IPS DF 6.9 (cell line): ENCODE data around the gene GRK2.

Source experiments
- DNase-seq: peaks from one replicate; pipeline ENCODE4 v3.0.0-alpha.2; 2013; ENCODE audit warnings: low read depth, low spot score
- H3K27ac ChIP-seq: one replicate; pipeline ENCODE4 v1.5.1; 2013; ENCODE audit warnings: low read length, control low read depth
- H3K27me3 ChIP-seq: 2 replicates; pipeline ENCODE4 v1.6.1; 2013; ENCODE audit warnings: mild to moderate bottlenecking, low read length; ENCODE audit not compliant: control insufficient read depth, insufficient read depth
- H3K36me3 ChIP-seq: 2 replicates; pipeline ENCODE4 v1.6.1; 2013; ENCODE audit warnings: low read length; ENCODE audit not compliant: control insufficient read depth, insufficient read depth
- H3K4me1 ChIP-seq: 2 replicates; pipeline ENCODE4 v1.6.1; 2013; ENCODE audit warnings: low read length; ENCODE audit not compliant: control insufficient read depth, insufficient read depth
- H3K4me3 ChIP-seq: 2 replicates; pipeline ENCODE4 v1.5.1; 2013; ENCODE audit warnings: mild to moderate bottlenecking, low read length
- H3K9me3 ChIP-seq: 2 replicates; pipeline ENCODE4 v1.6.1; 2013; ENCODE audit warnings: low read length, inconsistent platforms; ENCODE audit not compliant: control insufficient read depth, insufficient read depth
- WGBS: extraction: QIAGEN DNeasy Blood & Tissue Kit; methylation state at CpG from one replicate; pipeline ENCODE4 v1.1.7; 2013; ENCODE audit warnings: mixed read lengths, missing lambda C conversion rate; ENCODE audit not compliant: insufficient read length, insufficient coverage; 5-methylcytosine and 5-hydroxymethylcytosine counted together

GRK2 gene

DNA sequence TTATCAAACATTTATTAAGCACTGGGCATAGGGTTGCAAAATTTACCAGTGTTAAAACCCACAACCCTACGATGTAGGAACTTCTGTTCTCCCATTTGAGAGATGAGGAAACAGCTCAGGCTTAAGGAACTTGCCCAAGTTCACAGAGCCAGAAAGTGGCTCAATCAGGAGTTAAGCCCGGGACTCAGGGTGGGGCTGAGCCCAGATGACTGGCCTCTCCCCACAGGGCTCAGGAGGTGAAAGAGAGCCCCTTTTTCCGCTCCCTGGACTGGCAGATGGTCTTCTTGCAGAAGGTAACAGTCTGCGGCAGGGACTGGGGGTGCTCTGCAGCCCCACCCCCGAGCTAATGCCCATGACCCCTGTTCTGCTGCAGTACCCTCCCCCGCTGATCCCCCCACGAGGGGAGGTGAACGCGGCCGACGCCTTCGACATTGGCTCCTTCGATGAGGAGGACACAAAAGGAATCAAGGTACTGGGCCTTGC is 17.2 kb downstream of the GRK2 start:
- H3K4me1 ChIP-seq = peaks cover 5% of the 10 kb centered on the region; the same call in 1 of the 2 replicates

GRCh38 chr11:67284811-67285540 is 18.7 kb downstream of the GRK2 start:
- Histone ChIP-seq H3K9me3 (no peaks in the 10 kb centered on the region), H3K36me3 (peaks cover 36% of the 10 kb centered on the region), H3K4me3 (no peak overlapping the region), H3K4me1 (peaks cover 5% of the 10 kb centered on the region; the same call in 1 of the 2 replicates), H3K27me3 (no peaks in the 10 kb centered on the region), H3K27ac (no peak overlapping the region)
- WGBS = no CpG with 5 or more reads among the region's 45 CpGs
- DNase-seq = no peak

More for the DNA sequence above, 17.2 kb downstream of the GRK2 start:
- peaks cover 44% of the 10 kb centered on the region for H3K36me3 ChIP-seq
- WGBS = no CpG with 5 or more reads among the region's 13 CpGs
- no peak overlapping the region for H3K4me3 ChIP-seq
- H3K27me3 ChIP-seq = no peaks in the 10 kb centered on the region
- H3K27ac ChIP-seq = no peak overlapping the region
- no peaks in the 10 kb centered on the region for H3K9me3 ChIP-seq
- DNase-seq = no peak

DNA sequence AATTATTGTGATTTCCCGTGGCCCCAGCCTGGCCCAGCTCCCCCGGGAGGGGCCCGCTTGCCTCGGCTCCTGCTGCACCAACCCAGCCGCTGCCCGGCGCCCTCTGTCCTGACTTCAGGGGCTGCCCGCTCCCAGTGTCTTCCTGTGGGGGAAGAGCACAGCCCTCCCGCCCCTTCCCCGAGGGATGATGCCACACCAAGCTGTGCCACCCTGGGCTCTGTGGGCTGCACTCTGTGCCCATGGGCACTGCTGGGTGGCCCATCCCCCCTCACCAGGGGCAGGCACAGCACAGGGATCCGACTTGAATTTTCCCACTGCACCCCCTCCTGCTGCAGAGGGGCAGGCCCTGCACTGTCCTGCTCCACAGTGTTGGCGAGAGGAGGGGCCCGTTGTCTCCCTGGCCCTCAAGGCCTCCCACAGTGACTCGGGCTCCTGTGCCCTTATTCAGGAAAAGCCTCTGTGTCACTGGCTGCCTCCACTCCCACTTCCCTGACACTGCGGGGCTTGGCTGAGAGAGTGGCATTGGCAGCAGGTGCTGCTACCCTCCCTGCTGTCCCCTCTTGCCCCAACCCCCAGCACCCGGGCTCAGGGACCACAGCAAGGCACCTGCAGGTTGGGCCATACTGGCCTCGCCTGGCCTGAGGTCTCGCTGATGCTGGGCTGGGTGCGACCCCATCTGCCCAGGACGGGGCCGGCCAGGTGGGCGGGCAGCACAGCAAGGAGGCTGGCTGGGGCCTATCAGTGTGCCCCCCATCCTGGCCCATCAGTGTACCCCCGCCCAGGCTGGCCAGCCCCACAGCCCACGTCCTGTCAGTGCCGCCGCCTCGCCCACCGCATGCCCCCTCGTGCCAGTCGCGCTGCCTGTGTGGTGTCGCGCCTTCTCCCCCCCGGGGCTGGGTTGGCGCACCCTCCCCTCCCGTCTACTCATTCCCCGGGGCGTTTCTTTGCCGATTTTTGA is 19.5 kb downstream of the GRK2 start:
- WGBS = no CpG with 5 or more reads among the region's 39 CpGs

DNA sequence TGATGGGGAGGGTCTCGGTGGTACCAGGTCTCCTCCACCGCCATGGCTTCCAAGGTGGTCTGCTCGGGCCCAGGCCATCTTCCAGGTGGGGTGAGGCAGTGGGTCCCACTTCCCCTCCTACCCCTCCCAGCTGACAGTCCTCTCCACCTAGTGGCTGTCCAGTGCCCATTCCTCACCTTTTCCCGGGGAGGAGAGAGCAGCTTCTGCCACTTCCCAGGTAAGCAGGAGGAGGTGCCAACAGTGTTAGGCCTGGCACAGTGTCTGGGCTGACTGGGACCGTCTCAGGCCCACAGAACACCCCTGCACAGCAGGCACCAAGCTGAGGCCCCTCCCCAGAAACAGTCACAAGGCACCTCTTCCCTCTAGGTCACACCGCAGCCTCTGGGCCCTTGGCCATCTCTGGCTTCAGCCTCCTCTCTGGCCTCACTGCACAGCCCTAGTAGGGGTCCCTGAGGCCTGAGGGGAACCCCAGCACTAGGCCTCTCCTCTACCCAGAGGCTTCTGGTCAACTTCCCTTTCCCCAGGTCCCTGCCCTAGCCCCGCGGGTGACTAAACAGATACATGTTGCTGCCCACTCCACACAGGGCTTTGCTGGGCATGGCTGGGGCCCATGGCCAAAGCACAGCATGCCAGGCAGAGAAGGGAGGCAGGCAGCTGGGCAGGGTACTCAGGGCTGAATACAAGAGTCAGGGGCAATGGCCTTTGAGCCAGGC is 20.5 kb downstream of the GRK2 start:
- Histone ChIP-seq H3K9me3 (no peaks in the 10 kb centered on the region), H3K27ac (no peak overlapping the region), H3K27me3 (no peaks in the 10 kb centered on the region), H3K4me3 (no peak overlapping the region), H3K36me3 (peaks cover 31% of the 10 kb centered on the region), H3K4me1 (peaks cover 5% of the 10 kb centered on the region; the same call in 1 of the 2 replicates)
- no peak for DNase-seq
- no CpG with 5 or more reads among the region's 8 CpGs for WGBS

More for the DNA sequence above, 19.5 kb downstream of the GRK2 start:
- no peak for DNase-seq
- H3K9me3 ChIP-seq = no peaks in the 10 kb centered on the region
- H3K4me3 ChIP-seq = no peak overlapping the region
- peaks cover 30% of the 10 kb centered on the region for H3K36me3 ChIP-seq
- no peak overlapping the region for H3K27ac ChIP-seq
- no peaks in the 10 kb centered on the region for H3K27me3 ChIP-seq
- H3K4me1 ChIP-seq = peaks cover 5% of the 10 kb centered on the region; the same call in 1 of the 2 replicates

GRCh38 chr11:67287355-67288197 is 21.3 kb downstream of the GRK2 start:
- no peak for DNase-seq
- H3K4me3 ChIP-seq = peak overlapping the region; percentile 87; the same call in 1 of the 2 replicates
- peaks cover 31% of the 10 kb centered on the region for H3K36me3 ChIP-seq
- WGBS = no CpG with 5 or more reads among the region's 14 CpGs
- no peaks in the 10 kb centered on the region for H3K27me3 ChIP-seq
- H3K4me1 ChIP-seq = peaks cover 5% of the 10 kb centered on the region; the same call in 1 of the 2 replicates
- no peaks in the 10 kb centered on the region for H3K9me3 ChIP-seq
- H3K27ac ChIP-seq = no peak overlapping the region

DNA sequence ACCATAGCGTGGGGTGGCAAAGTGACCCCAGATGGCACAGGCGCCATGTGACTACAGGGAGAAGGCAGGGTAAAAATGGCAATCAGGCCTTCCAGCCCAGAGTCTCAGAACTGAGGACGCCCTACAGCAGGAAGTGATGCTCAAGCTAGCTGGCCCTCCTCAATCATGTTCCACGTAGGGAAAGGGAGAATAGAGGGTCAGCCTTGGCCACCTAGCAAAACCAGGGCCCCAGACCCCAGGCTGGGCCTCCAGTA is 21.9 kb downstream of the GRK2 start:
- H3K36me3 ChIP-seq = peaks cover 26% of the 10 kb centered on the region
- H3K27ac ChIP-seq = no peak overlapping the region
- peak overlapping the region; percentile 87; the same call in 1 of the 2 replicates for H3K4me3 ChIP-seq
- no peaks in the 10 kb centered on the region for H3K27me3 ChIP-seq
- WGBS = no CpG with 5 or more reads among the region's 4 CpGs
- peaks cover 5% of the 10 kb centered on the region; the same call in 1 of the 2 replicates for H3K4me1 ChIP-seq
- H3K9me3 ChIP-seq = no peaks in the 10 kb centered on the region
- DNase-seq = no peak

- no peak for DNase-seq
- Histone ChIP-seq H3K4me3 (peak overlapping the region; percentile 87), H3K27me3 (no peaks in the 10 kb centered on the region), H3K27ac (no peak overlapping the region), H3K9me3 (no peaks in the 10 kb centered on the region), H3K4me1 (peaks cover 5% of the 10 kb centered on the region; the same call in 1 of the 2 replicates), H3K36me3 (peaks cover 24% of the 10 kb centered on the region)
- no CpG with 5 or more reads among the region's 87 CpGs for WGBS
Observed at GRCh38 chr11:67288452-67289225, 22.4 kb downstream of the GRK2 start.

GRCh38 chr11:67289226-67289650 is 23.0 kb downstream of the GRK2 start, which contains the start of gene ANKRD13D:
TSS of gene ANKRD13D (plus strand) at chr11:67289303. CDS start at chr11:67289461, 158 bp downstream.
- H3K4me1 ChIP-seq = peaks cover 5% of the 10 kb centered on the region; the same call in 1 of the 2 replicates
- H3K36me3 ChIP-seq = peaks cover 19% of the 10 kb centered on the region
- H3K4me3 ChIP-seq = peak within 1 kb of the TSS; percentile 87
- no peak for DNase-seq
- no peaks in the 10 kb centered on the region for H3K9me3 ChIP-seq
- H3K27me3 ChIP-seq = no peaks in the 10 kb centered on the region
- no peak within 1 kb of the TSS for H3K27ac ChIP-seq
- WGBS = no CpG with 5 or more reads among the region's 56 CpGs
